GM12878 (cell line): ENCODE data around the gene GPN2. TPM values are rescaled to one million over a fixed set of nuclear protein-coding genes. Genes with fewer than 3 reads are reported as not detected.

Source experiments
- ATAC-seq: fragments of 200-7000 bp; cut with Tn5 transposase; 3 replicates; pipeline ENCODE4 v1.9.1; 2020; ENCODE audit warnings: mild to moderate bottlenecking, moderate library complexity
- BruUV-seq: library from RNA; stranded (reverse); fragments of 400-500 nt; replicated peaks from 2 replicates; lab custom pipeline; 2021; lab: Mats Ljungman, UMichigan
- CTCF ChIA-PET: fragments of 300-600 bp; sonication (Branson Sonifier 250); formaldehyde crosslinking; extraction: SDS; loops from one replicate; lab custom pipeline; 2021; ENCODE audit warnings: inconsistent platforms; lab: Yijun Ruan, JAX
- POLR2A ChIA-PET: fragments of 350-600 bp; formaldehyde crosslinking; extraction: SDS; loops from one replicate; lab custom pipeline; 2021; ENCODE audit warnings: inconsistent platforms; lab: Charles Lee
- RAD21 ChIA-PET: fragments of 300-600 bp; sonication (Branson Sonifier 250); formaldehyde crosslinking; loops from one replicate; lab custom pipeline; 2023; ENCODE audit warnings: antibody characterized with exemption; ENCODE audit not compliant: unreplicated experiment; lab: Charles Lee
- SMC1A ChIA-PET: fragments of 300-600 bp; sonication (Branson Sonifier 250); formaldehyde crosslinking; loops from one replicate; lab custom pipeline; 2023; ENCODE audit not compliant: unreplicated experiment, uncharacterized antibody; lab: Charles Lee
- DNase-seq: peaks from one replicate; pipeline ENCODE4 v3.0.0-alpha.2; 2011; ENCODE audit warnings: low read depth, low spot score
- FAIRE-seq: peaks from 3 replicates; lab custom pipeline; 2011; peaks lifted over from hg19 to GRCh38; lab: Jason Lieb, UNC
- H2AFZ ChIP-seq: 2 replicates; pipeline ENCODE4 v1.6.0; 2011; ENCODE audit warnings: low read depth, low read length, control low read depth; ENCODE audit not compliant: control insufficient read depth
- H3K27ac ChIP-seq: 2 replicates; pipeline ENCODE4 v1.5.1; 2011; ENCODE audit warnings: control low read depth; ENCODE audit not compliant: control insufficient read depth, insufficient read depth
- H3K27me3 ChIP-seq, 2 experiments: replicated peaks in 1 of 2; 2 replicates each; pipeline versions ENCODE4 v1.6.0 to v1.6.1; 2011; ENCODE audit warnings: low read length in 1 of 2; ENCODE audit not compliant: control insufficient read depth in 2 of 2, insufficient read depth in 2 of 2
- H3K36me3 ChIP-seq, 2 experiments: 2 replicates each; pipeline ENCODE4 v1.5.1; 2011; ENCODE audit warnings: low read length in 1 of 2; ENCODE audit not compliant: control insufficient read depth in 2 of 2, insufficient read depth in 2 of 2
- H3K4me1 ChIP-seq: 2 replicates; pipeline ENCODE4 v1.6.1; 2011; ENCODE audit warnings: mild to moderate bottlenecking, low read length, moderate library complexity, mixed read lengths; ENCODE audit not compliant: control insufficient read depth, insufficient read depth
- H3K4me2 ChIP-seq: 2 replicates; pipeline ENCODE4 v1.6.0; 2011; ENCODE audit warnings: control low read depth; ENCODE audit not compliant: control insufficient read depth, insufficient read depth
- H3K4me3 ChIP-seq: fragments of 200-600 bp; sonication (generic); 2 replicates; pipeline ENCODE4 v1.5.1; 2016
- H3K79me2 ChIP-seq: 2 replicates; pipeline ENCODE4 v1.6.0; 2011; ENCODE audit warnings: low read length; ENCODE audit not compliant: control insufficient read depth, insufficient read depth
- H3K9ac ChIP-seq: 2 replicates; pipeline ENCODE4 v1.8.0; 2011; ENCODE audit warnings: low read length, control low read depth, mixed read lengths; ENCODE audit not compliant: control insufficient read depth, insufficient read depth
- H3K9me3 ChIP-seq: replicated peaks from 3 replicates; pipeline ENCODE4 v1.5.1; 2011; ENCODE audit warnings: mild to moderate bottlenecking, low read length; ENCODE audit not compliant: control insufficient read depth, insufficient read depth
- H4K20me1 ChIP-seq: 2 replicates; pipeline ENCODE4 v1.6.0; 2011; ENCODE audit not compliant: control insufficient read depth, insufficient read depth
- BCL11A ChIP-seq: IDR thresholded peaks from 2 replicates; pipeline ENCODE4 v1.6.1; 2011; ENCODE audit warnings: low read depth, low read length
- CBX3 ChIP-seq: fragments of 200-600 bp; sonication (generic); IDR thresholded peaks from 2 replicates; pipeline ENCODE4 v1.6.1; 2016; ENCODE audit warnings: low read depth, borderline replicate concordance
- GATAD2B ChIP-seq: fragments of 450-650 bp; conservative IDR thresholded peaks from 2 replicates; pipeline ENCODE4 v1.6.1; 2017; ENCODE audit warnings: low read depth, mild to moderate bottlenecking, moderate library complexity
- IRF3 ChIP-seq: fragments of 450-650 bp; IDR thresholded peaks from 2 replicates; pipeline ENCODE4 v1.6.1; 2014; ENCODE audit warnings: mild to moderate bottlenecking
- KDM1A ChIP-seq: fragments of 200-600 bp; sonication (generic); IDR thresholded peaks from 2 replicates; pipeline ENCODE4 v1.6.1; 2016; ENCODE audit warnings: borderline replicate concordance
- KLF5 ChIP-seq: fragments of 450-650 bp; IDR thresholded peaks from 2 replicates; pipeline ENCODE4 v1.6.1; 2014; ENCODE audit warnings: mild to moderate bottlenecking; ENCODE audit not compliant: partially characterized antibody
- MEF2A ChIP-seq: IDR thresholded peaks from 2 replicates; pipeline ENCODE4 v1.6.1; 2011; ENCODE audit warnings: low read depth, mild to moderate bottlenecking, low read length, moderate library complexity; ENCODE audit not compliant: insufficient read depth
- MYB ChIP-seq: fragments of 150-350 bp; IDR thresholded peaks from 2 replicates; pipeline ENCODE4 v1.6.1; 2014; ENCODE audit warnings: mild to moderate bottlenecking, low read depth, low read length, borderline replicate concordance
- NBN ChIP-seq: fragments of 450-650 bp; IDR thresholded peaks from 2 replicates; pipeline ENCODE4 v1.6.1; 2016
- NFIC ChIP-seq: IDR thresholded peaks from 2 replicates; pipeline ENCODE4 v1.6.1; 2012; ENCODE audit warnings: low read depth, mild to moderate bottlenecking, inconsistent platforms, low read length, moderate library complexity
- NFYB ChIP-seq: IDR thresholded peaks from 2 replicates; pipeline ENCODE4 v1.6.1; 2011; ENCODE audit warnings: low read depth, mild to moderate bottlenecking, low read length, improper control_type of control experiment, moderate library complexity; ENCODE audit not compliant: insufficient read depth
- PML ChIP-seq: IDR thresholded peaks from 2 replicates; pipeline ENCODE4 v1.6.1; 2012; ENCODE audit warnings: low read length, inconsistent platforms
- RFX5 ChIP-seq: IDR thresholded peaks from 2 replicates; pipeline ENCODE4 v1.6.1; 2011; ENCODE audit warnings: low read depth, low read length, improper control_type of control experiment
- SIN3A ChIP-seq: IDR thresholded peaks from 2 replicates; pipeline ENCODE4 v1.6.1; 2012; ENCODE audit warnings: low read depth, low read length, improper control_type of control experiment
- WGBS: methylation state at CpG from one replicate; pipeline ENCODE4 v1.1.6; 2016; ENCODE audit warnings: low lambda C conversion rate; ENCODE audit not compliant: insufficient replicate concordance, insufficient coverage; ENCODE audit errors: missing lambda C conversion rate; 5-methylcytosine and 5-hydroxymethylcytosine counted together
- in situ Hi-C: fragments of 300-500 bp; cut with MboI; formaldehyde crosslinking; loops from 9 replicates; pipeline ENCODE4 v1.14.3; 2018; ENCODE audit warnings: mixed read lengths
- intact Hi-C: fragments of 100-400 bp; cut with micrococcal nuclease; formaldehyde crosslinking; loops from one replicate; pipeline ENCODE4 v1.14.2; 2022; ENCODE audit not compliant: unreplicated experiment
- polyA plus RNA-seq, 11 experiments: library from polyadenylated mRNA; depleted of rRNA in 4 of 11; unstranded in 6 of 11; stranded (reverse) in 5 of 11; fragments of >200 nt; fragmentation: Nextera tagmentation in 4 of 11; fragmentation: Illumina TruSeq in 1 of 11; extraction: Ambion mirVana in 4 of 11; extraction: Trizol in 1 of 11; gene quantifications; 1 replicate in 1 of 11; 2 replicates in 10 of 11; pipeline versions ENCODE4 v1.2.1 to v1.2.3, GENCODE V29; 2011 to 2016; ENCODE audit warnings: inconsistent platforms in 2 of 11, missing spikeins in 2 of 11, low read depth in 1 of 11
- total RNA-seq, 4 experiments: library from RNA; depleted of rRNA in 3 of 4; stranded (reverse); fragments of >200 nt in 3 of 4; fragmentation: Illumina TruSeq in 1 of 4; extraction: Trizol in 1 of 4; gene quantifications; 2 replicates each; pipeline versions ENCODE4 v1.2.1 to v1.2.3, GENCODE V29; 2013 to 2021
- TF ChIP-seq, protein P1 (sequence below): fragments of 450-650 bp; IDR thresholded peaks from 2 replicates; pipeline ENCODE4 v1.6.1; 2017; ENCODE audit warnings: borderline replicate concordance
- TF ChIP-seq, protein P2 (sequence below): IDR thresholded peaks from 2 replicates; pipeline ENCODE4 v1.6.1; 2011; ENCODE audit warnings: low read depth, low read length, improper control_type of control experiment, borderline replicate concordance

The GPN2 gene
- total and polyA plus RNA-seq, 10 of the 15 experiments (the other 5 are each of a cell fraction or from before 2014, with no cell fraction given) = 8.3 to 61.4 (median 23.3) TPM

DNA sequence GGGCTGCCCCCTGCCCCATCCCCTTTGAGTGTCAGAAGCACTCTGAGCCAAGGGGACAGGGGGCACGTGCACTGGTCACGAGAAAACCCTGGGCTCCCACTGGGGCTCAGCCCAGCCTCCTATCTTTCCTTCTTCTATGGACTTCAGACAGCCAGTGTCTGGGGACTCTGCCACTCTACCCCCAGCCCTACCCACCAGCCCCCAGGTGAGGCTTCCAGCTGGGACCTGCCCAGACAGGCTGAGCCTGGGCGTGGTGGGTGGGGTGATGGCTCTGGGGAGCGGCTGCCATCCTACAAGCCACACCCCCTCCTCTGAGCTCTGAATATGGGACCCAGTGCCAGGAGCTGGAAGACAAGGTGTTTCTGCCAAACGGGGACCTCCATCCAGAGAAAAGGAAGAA is 35.2 kb downstream of the GPN2 start:
- WGBS = 98% methylated on average over 5 of the region's 5 CpGs
- Histone ChIP-seq H3K27me3 (no peaks in the 10 kb centered on the region), H2AFZ (no peak overlapping the region), H3K27ac (no peak overlapping the region), H3K9ac (no peak overlapping the region), H4K20me1 (no peaks in the 10 kb centered on the region), H3K9me3 (no peaks in the 10 kb centered on the region), H3K4me1 (no peaks in the 10 kb centered on the region), H3K79me2 (no peaks in the 10 kb centered on the region), H3K36me3 (peaks cover 21 to 39% of the 10 kb centered on the region in 2 experiments), H3K4me3 (no peak overlapping the region), H3K4me2 (no peak overlapping the region)
- no TSS peak for BruUV-seq
- TF ChIP-seq RFX5 (no peak), PML (no peak), NFIC (no peak), NFYB (no peak), MEF2A (no peak)
- ChIA-PET RAD21 (interaction anchor here (1.0 to 1.6 kb wide), 2 partner anchors 10 to 32 kb away, joined by 4 to 5 read pairs; no protein-coding TSS in a partner anchor), POLR2A (interaction anchor here (0.5 kb wide), 1 partner anchor 46 kb away, joined by 3 read pairs; no protein-coding TSS in a partner anchor), CTCF (interaction anchor here (0.6 to 2.8 kb wide), 8 partner anchors 10 to 251 kb away, joined by 3 to 11 read pairs (median 4); no protein-coding TSS in a partner anchor), SMC1A (interaction anchor here (1.2 to 1.4 kb wide), 2 partner anchors 10 to 43 kb away, joined by 4 read pairs; no protein-coding TSS in a partner anchor)
- no peak for ATAC-seq
- DNase-seq = no peak
- intact Hi-C loops = no loop called here
- in situ Hi-C loops = no loop called here
- FAIRE-seq = no peak

DNA sequence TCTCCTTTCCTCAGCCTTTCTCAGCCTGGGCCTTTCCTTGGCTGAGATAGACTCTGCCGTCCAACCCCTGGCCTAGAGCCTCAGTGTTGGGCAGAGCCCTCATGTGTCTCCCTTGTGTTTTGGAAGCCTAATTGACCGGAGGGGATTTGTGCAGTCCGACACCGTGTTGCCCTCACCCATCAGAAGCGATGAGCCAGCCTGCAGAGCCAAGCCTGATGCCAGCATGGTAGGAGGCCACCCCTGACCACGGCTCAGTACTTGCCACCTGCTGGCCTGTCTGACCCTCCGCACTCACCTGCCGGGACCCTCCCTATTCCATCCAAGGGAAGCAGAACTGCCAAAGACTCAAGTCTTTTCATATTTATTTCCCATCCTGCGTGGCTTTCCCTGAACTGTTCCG is 36.5 kb downstream of the GPN2 start:
- Histone ChIP-seq H3K36me3 (peaks cover 27 to 51% of the 10 kb centered on the region in 2 experiments), H4K20me1 (no peaks in the 10 kb centered on the region), H3K4me3 (no peak overlapping the region), H3K27me3 (no peaks in the 10 kb centered on the region), H3K79me2 (no peaks in the 10 kb centered on the region), H3K4me2 (no peak overlapping the region), H2AFZ (no peak overlapping the region), H3K9ac (no peak overlapping the region), H3K4me1 (no peaks in the 10 kb centered on the region)
- ChIA-PET CTCF (interaction anchor here (0.8 to 1.7 kb wide), 3 partner anchors 15 to 44 kb away, joined by 3 to 4 read pairs (median 3); no protein-coding TSS in a partner anchor), RAD21 (no interaction called here), POLR2A (no interaction called here), SMC1A (interaction anchor here (0.6 kb wide), 1 partner anchor 121 kb away, joined by 3 read pairs; no protein-coding TSS in a partner anchor)
- no peak for FAIRE-seq
- BruUV-seq = no TSS peak
- intact Hi-C loops (loop anchor here (1.0 kb wide), 1 partner anchor 25 kb away; no protein-coding TSS in a partner anchor), in situ Hi-C loops (no loop called here)
- DNase-seq = no peak
- ATAC-seq = no peak
- 96% methylated on average over 10 of the region's 10 CpGs for WGBS
- TF ChIP-seq, protein P1, sequence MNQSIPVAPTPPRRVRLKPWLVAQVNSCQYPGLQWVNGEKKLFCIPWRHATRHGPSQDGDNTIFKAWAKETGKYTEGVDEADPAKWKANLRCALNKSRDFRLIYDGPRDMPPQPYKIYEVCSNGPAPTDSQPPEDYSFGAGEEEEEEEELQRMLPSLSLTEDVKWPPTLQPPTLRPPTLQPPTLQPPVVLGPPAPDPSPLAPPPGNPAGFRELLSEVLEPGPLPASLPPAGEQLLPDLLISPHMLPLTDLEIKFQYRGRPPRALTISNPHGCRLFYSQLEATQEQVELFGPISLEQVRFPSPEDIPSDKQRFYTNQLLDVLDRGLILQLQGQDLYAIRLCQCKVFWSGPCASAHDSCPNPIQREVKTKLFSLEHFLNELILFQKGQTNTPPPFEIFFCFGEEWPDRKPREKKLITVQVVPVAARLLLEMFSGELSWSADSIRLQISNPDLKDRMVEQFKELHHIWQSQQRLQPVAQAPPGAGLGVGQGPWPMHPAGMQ = no peak
- no peak for TF ChIP-seq CBX3
- no peak for TF ChIP-seq BCL11A
- no peak for TF ChIP-seq NBN
- TF ChIP-seq KLF5 = no peak
- no peak for TF ChIP-seq IRF3
- TF ChIP-seq SIN3A = no peak
- TF ChIP-seq, protein P2, sequence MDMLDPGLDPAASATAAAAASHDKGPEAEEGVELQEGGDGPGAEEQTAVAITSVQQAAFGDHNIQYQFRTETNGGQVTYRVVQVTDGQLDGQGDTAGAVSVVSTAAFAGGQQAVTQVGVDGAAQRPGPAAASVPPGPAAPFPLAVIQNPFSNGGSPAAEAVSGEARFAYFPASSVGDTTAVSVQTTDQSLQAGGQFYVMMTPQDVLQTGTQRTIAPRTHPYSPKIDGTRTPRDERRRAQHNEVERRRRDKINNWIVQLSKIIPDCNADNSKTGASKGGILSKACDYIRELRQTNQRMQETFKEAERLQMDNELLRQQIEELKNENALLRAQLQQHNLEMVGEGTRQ = no peak
- TF ChIP-seq MYB = no peak
- TF ChIP-seq KDM1A = no peak
- TF ChIP-seq GATAD2B = no peak
- TF ChIP-seq, all 136 proteins: peak for 0
- Histone ChIP-seq H3K9me3 (no peaks in the 10 kb centered on the region), H3K27ac (no peak overlapping the region)
